ENCODE data around the gene ANGPTL7.

ANGPTL7 gene

DNA sequence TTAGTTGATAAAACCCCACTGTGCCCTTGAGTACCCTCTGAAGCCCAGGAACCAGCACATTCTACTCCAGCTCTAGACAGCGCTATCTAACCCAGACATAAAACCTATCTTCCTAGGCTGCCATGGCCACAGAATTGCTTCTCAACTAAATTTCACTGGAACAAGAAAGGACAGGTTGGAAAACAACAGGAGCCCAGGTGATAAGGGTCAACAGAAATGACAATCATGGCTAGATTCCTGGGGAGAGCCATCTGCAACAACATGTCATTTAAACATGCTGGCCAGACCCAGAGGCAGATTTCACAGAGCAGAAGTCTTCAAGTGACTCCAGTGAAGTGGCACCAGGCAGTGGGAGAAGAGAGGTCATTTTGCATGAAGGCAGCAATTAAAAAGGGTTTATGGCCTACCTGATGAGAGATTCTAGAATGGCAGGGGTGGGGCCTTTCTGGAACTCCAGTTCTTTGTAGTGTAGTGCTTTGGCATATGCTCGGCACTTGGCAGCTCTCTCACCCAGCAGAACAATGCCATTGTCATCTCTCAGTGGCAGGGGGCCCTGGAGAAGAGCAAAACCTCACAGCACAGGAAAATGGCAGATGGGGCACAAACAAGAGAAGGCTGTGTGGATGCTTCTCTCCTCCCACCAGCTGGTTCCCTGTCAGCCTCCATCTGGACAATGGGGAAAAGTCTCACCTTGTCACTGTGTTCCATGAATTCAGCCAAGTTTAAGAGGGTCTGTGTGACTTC is 9.9 kb downstream of the ANGPTL7 start:
- DNase-seq, result peak in 32 of 58 donors; percentile 7 to 77 (median 44)

DNA sequence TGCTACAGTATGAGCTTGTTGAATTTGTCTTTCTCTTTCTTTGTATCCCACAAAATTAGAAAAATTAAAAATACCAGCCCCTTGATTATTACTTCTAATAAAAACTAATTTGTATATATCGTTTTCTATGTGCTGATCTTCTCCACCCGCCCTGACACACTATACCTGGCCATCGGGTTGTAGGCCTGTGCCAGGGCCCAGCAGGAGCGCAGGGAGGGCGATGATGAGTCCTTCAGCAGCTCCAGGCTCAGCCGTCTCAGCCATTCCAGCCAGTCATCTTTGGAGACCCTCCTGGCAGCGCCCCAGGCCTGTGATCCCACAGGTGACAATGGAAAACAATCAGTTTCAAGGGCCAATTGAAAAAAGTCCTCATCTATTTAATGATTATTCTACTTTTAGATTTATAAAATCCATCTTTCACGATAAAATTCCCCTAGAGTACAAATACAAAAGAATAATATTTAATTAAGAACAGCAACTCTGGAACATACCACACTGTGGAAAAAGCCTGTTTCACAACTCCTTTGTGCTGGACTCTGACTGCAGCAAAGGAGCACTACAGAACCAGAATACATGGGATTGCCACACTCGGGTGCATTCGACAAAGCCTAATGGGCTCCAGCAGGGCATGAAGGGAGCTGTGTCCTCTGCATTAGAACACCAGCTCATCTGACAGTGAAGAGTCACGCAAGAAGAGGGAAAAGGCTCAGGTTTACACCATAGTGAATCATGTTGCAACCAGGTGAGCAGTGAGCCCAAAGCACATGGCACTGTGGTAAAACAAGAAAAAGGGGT is 15.4 kb downstream of the ANGPTL7 start:
- no peak for DNase-seq

DNA sequence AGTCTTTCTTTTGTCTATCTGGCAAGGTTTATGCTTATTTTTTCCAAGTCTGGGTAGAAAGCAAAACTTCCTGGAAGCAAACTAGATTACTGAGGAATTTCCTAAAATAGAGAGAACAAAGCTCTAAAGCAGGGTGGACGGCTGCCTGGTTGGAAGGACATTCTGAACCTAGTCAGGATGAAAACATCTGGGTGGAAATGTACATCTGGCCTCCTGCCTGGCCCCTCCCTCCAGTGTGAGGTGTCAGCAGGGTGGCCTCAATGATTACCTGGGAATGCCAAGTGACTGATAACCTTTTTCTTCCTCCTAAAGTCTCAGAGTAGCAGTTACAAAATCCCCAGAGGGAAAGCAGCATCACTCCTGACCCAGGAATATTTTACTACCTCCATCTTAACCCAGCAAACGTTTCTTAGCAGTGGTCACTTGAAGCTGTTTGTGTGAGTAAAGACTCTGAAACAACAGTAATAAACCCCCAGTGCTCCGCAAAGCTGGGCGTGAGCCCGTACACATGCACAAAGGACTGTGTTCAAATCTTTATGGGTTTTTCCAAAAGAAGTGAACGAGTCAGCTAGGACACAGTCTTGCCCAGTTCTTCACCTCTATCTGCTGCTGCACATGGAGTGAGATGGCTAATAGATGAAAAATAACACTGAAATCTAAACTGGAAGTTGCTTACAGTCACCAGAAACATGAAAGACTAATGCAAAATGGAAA is 18.9 kb downstream of the ANGPTL7 start:
- DNase-seq, result no peak

DNA sequence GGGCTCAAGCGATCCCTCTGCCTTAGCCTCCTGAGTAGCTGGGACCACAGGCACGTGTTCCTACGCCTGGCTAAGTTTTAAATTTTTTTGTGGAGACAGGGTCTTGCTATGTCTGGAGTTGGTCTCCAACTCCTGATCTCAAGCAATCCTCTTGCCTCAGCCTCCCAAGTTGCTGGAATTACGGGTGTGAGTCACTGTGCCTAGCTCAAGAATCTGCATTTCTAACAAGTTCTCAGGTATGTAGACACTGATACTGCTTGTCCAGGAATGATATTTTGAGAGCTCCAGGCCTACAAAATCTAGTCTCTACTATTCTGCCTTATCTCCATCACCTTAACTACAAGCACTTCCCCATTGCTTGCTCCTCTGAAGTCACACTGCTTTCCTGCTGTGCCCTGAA is 22.3 kb downstream of the ANGPTL7 start:
- no peak for DNase-seq

DNA sequence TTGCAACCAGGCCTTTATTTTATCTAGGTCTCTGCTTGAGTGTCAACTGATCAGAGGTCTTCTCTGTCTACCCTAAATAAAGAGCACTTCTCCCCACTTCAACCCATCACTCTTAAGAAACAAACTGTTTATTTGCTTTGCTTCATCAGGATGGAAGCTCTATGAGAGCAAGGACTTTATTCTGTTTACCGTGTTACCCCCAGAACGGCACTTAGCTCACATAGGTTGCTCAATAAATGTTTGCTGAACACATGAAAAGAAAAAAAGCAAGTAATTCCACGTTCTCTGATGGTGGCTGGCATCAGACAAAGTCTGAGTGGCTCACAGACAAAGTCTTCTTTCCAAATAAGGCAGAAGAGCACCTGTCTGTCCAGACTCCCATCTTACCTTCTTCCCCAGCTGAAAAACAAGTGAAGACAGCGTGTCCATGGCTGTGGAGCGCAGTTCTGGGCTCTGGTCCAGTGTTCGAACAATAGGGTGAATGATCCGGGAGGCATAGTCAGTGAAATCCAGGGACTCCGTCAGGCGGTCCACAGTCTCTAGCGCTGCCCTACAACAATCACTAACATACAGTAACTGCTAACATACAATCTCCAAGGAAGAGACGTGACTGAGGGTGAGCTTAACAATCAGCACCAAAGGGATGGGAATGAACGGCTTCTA is 22.9 kb downstream of the ANGPTL7 start:
- peak in 45 of 58 donors; percentile 1 to 84 (median 45) for DNase-seq

DNA sequence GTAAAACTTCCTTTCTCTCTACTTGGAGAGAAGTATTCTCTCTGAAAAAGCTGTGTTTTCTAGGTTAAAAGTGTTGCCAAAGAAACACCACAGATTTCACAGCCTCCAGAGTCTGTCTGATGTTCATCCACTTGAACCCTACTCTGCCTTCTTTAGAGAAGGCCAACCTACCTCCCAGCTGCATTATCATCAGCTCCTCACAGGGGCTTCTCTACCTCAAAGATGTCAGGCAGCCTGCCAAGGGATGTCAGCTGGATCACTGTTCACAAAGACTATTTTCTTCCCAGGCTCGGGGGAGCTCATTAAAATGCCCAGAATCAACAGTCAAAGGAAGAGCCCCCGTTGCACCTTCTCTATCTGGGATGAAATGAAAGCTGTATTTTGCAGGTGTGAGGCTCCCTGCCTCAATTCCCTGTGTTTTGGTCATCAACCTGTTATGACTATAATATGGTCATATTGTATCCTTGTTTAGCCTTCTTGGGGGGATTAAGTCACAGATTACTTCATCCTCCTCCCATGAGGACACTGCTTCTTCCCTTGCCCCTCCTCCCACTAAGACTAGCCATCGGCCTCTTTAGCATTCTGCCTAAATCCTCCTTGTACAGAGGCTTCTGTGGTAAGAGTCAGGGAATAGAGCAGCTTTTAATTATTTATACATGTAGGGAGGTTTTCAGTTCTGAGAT is 25.7 kb downstream of the ANGPTL7 start:
- DNase-seq, result peak in 2 of 58 donors; percentile 15 to 18

DNA sequence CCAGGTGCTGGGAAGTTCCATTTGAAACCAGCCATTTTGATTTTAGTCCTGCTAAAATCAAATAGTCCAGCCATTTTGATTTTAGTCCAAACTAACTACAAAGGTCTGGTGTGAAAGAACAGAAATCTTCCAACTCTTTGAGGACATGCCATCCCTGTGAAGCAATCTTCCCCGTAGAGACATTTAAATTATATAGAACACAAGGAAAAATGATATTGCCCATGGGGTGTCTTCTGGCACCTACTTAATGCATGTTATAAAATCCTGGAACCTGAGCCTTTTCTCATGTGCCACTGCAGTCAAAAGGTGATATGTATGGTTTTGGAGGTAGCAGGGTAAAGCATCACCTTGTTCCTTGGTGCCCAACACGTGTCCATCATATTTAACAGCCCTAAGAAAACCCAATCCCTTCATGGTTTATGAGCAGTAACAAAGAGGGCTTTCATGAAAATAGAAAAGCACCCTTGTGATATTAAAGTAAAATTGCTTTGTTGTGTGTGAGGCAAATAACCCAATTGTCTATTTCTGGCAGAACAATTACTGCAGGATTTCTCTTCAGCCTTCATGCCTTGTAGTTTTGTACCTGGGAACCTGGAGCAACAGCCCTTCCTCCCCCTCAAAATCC is 26.3 kb downstream of the ANGPTL7 start:
- DNase-seq, result no peak

DNA sequence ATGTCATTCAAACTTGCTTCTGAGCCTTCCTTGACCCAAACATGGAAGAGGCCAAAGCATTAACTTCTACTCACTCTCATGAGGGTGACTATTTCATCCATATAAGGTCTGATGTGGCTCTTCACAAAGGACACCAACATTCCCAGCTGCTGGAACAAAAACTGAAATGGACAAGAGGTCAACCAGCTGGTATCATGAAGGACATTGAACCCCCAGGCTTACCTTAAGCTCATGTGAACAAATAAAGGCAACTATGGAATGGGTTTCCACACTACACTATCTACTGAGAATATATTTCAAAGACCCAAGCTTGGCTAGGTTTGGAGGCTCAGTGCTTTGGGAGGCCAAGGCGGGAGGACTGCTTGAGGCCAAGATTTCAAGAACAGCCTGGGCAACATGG is 26.9 kb downstream of the ANGPTL7 start:
- no peak for DNase-seq

DNA sequence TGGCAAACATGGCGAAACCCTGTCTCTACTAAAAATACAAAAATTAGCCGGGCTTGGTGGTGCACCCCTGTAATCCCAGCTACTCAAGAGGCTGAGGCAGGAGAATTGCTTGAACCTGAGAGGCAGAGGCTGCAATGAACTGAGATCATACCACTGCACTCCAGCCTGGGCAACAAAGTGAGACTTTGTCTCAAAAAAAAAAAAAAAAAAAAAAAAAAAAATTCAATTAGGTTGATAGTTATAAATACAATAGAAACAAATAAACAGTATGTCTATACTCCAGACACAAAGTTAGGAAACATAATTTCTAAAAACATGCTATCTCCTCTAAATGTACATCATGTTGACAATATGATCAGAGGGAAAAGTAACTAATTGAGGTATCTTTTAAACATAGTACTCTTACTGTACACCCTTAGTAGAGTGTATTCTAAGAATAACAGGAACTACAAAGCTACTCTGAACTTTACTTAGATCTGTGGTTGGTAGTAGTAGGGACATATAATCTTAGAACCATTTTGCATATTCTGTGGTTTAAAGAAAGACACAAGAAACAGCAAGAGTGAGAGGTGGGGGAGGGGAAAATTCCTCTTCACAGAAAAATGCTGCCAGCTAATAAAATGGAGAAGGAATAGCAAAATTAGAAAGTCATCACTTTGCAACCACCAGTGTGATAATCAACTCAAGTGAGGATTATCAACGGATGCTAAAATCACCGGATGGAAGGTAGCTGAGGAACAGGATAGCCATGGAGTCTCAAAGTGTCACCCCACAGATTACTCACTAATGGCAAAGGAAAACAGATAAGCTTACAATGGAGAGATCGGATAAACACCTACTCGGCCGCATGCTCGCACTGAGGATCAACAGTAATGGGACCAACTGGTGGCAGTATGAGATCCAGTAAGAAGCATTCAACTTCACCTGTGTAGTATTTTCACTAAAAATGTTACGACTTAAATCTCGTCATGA is 38.2 kb downstream of the ANGPTL7 start:
- DNase-seq, result no peak

DNA sequence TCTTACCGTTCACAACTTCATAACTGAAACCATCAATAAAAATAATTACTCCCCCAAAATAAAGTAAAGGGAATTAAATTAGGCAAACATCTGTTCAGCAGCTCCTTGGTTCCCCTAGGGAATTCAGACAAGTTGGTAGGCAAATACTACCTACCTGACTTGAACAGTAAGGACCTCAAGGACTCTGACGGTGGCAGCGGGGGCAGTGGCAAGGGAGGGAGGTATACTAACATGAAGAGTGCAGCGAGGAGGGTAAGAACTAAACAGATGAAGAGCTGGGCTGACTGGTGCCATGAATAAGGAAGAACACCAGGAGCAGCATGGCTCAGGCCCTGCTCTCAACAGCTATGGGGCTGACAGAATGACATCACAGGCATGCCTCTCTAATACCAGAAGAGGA is 40.0 kb downstream of the ANGPTL7 start:
- DNase-seq, result no peak

DNA sequence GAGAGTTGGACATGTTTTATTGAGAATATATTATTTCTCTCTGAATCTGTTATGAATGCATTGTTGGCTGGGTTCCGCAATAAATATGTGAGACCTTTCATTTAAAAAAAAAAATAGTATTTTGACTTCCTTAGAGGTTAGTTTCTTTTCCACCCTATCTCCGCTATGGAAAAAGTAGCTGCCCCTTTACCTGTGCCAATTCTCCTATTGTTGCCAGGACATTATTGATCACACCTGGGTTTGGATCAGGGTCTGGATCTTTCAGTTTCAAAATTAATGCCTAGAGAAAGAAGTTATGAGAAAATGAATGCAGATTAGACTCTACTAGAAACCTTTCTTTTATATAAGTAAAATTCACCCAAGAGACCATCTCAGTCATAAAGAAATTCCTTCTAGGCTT is 44.1 kb downstream of the ANGPTL7 start:
- DNase-seq, result no peak

DNA sequence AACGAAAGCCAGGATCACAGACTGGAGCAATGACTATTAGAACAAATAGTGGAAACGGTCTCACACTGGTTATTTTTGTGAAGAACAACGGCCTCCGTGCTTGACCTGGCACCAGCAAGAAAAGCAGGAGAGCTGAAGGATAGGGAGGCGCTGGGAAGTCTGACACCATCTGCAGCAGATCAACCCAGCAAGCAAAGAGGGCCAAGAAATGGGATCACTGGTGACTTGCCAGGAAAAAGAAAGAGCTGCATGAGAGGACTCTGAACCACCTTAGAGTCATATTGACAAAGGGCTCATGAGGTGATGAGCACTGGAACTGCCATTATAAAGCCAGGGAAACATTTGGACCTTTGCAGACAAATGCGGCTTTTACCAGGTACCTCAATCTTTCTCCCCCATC is 48.2 kb downstream of the ANGPTL7 start:
- no peak for DNase-seq

DNA sequence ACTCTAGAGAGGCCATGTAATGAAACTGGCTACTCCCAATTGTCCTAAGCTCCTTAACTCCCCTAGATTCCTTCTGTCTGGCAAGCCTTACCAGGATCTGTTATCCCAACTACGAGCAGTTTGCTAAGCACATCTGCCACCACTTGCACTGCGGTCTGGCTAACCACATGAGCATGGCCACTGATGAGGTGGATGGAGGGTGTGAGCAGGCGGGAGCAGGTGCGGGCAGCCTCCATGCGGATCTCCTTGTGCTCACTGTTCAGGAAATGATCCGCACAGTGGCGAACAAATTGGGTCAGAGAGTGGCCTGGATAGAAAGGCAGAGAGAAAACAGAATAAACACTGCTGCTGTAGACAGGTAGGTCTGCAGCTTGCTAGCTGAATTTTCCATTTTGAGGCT is 49.2 kb downstream of the ANGPTL7 start:
- DNase-seq, result peak in 1 of 58 donors; percentile 18

DNA sequence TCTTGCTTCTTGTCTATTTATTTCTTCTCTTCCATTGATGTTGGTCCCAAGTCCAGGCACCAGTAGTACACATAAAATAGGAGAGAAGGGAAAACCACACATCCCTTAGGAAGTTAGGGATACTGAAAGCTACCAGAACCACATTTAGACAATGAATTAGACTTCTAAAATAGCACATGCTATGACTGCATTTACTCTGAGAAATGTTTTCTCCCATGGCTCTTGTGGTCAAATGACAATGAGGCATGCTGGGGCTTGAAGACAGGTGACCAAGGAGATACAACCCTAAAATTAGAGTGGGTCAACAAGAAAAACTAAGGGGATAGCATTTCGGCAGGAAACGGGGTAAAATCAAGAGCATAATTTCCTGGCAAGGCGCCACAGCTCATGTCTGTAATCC is 56.1 kb downstream of the ANGPTL7 start:
- no peak for DNase-seq

All from anterior cingulate cortex (tissue), 58 donors.